ENCODE data around the gene HS6ST1.

DNA sequence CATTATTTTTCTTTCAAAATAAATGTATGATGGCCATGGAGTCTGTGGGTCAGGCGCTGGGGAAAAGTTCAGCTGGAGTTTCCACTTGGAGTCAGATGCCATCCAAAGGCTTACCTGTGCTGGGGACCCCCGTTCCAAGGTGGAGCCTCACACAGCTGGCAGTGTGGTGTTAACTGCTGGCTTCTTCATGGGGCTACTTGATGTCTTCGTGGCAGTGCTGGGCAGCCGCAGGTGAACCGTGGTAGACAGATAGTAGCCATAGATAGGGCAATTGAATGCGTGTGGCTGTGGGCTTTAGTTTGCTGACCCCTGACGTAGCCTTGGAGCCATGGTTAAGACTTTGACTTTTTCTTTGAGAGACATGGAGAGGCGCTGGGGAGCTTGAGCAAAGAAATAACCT lies 83.1 kb downstream of the HS6ST1 start:
- TF ChIP-seq, protein P1, sequence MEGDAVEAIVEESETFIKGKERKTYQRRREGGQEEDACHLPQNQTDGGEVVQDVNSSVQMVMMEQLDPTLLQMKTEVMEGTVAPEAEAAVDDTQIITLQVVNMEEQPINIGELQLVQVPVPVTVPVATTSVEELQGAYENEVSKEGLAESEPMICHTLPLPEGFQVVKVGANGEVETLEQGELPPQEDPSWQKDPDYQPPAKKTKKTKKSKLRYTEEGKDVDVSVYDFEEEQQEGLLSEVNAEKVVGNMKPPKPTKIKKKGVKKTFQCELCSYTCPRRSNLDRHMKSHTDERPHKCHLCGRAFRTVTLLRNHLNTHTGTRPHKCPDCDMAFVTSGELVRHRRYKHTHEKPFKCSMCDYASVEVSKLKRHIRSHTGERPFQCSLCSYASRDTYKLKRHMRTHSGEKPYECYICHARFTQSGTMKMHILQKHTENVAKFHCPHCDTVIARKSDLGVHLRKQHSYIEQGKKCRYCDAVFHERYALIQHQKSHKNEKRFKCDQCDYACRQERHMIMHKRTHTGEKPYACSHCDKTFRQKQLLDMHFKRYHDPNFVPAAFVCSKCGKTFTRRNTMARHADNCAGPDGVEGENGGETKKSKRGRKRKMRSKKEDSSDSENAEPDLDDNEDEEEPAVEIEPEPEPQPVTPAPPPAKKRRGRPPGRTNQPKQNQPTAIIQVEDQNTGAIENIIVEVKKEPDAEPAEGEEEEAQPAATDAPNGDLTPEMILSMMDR (IDR thresholded peaks at IDR 0.05) = no peak
- TF ChIP-seq, protein P2, sequence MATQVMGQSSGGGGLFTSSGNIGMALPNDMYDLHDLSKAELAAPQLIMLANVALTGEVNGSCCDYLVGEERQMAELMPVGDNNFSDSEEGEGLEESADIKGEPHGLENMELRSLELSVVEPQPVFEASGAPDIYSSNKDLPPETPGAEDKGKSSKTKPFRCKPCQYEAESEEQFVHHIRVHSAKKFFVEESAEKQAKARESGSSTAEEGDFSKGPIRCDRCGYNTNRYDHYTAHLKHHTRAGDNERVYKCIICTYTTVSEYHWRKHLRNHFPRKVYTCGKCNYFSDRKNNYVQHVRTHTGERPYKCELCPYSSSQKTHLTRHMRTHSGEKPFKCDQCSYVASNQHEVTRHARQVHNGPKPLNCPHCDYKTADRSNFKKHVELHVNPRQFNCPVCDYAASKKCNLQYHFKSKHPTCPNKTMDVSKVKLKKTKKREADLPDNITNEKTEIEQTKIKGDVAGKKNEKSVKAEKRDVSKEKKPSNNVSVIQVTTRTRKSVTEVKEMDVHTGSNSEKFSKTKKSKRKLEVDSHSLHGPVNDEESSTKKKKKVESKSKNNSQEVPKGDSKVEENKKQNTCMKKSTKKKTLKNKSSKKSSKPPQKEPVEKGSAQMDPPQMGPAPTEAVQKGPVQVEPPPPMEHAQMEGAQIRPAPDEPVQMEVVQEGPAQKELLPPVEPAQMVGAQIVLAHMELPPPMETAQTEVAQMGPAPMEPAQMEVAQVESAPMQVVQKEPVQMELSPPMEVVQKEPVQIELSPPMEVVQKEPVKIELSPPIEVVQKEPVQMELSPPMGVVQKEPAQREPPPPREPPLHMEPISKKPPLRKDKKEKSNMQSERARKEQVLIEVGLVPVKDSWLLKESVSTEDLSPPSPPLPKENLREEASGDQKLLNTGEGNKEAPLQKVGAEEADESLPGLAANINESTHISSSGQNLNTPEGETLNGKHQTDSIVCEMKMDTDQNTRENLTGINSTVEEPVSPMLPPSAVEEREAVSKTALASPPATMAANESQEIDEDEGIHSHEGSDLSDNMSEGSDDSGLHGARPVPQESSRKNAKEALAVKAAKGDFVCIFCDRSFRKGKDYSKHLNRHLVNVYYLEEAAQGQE (IDR thresholded peaks at IDR 0.05; ENCODE audit: insufficient read depth in 1 of 2, low read depth in 2 of 2, low read length in 1 of 2) = no peak

Measured in Panc1 (cell line).